Stimulated activated naive B cell treated with anti-CD40 and anti-IgM and Interleukin-4, amounts not matched to agents 10 μg/mL and 1 μg/mL and 100 μg/mL, for 72 hours (primary cell): ENCODE results near the gene TYMP.
"Not testable (repeated sequence)": the region's sequence is repeated elsewhere in the genome, so short reads cannot be mapped to it uniquely, and the experiment has no call there.

Experiments
- ATAC-seq, 2 donors: fragments of 150-1000 bp; cut with Tn5 transposase; replicated peaks; 2 replicates each; pipeline ENCODE4 v1.10.0; 2021; ENCODE audit warnings: moderate library complexity in 1 of 2
- DNase-seq: peaks from one replicate; pipeline ENCODE4 v3.0.0; 2021
- H3K27ac Mint-ChIP-seq: one replicate; pipeline ENCODE4 v1.8.0; 2022; ENCODE audit warnings: mild to moderate bottlenecking, mixed read lengths
- H3K27me3 Mint-ChIP-seq, 2 donors: one replicate each; pipeline ENCODE4 v1.8.0; 2022; ENCODE audit warnings: mixed read lengths in 2 of 2
- H3K36me3 Mint-ChIP-seq, 2 donors: one replicate each; pipeline ENCODE4 v1.8.0; 2022; ENCODE audit warnings: mixed read lengths in 2 of 2, mild to moderate bottlenecking in 1 of 2
- H3K4me1 Mint-ChIP-seq, 2 donors: one replicate each; pipeline ENCODE4 v1.8.0; 2022; ENCODE audit warnings: mixed read lengths in 2 of 2, mild to moderate bottlenecking in 1 of 2
- H3K4me3 Mint-ChIP-seq, 2 donors: one replicate each; pipeline ENCODE4 v1.8.0; 2022; ENCODE audit warnings: mild to moderate bottlenecking in 2 of 2, mixed read lengths in 2 of 2, moderate library complexity in 1 of 2
- H3K9me3 Mint-ChIP-seq, 2 donors: one replicate each; pipeline ENCODE4 v1.8.0; 2022; ENCODE audit warnings: mixed read lengths in 2 of 2, mild to moderate bottlenecking in 1 of 2

Gene TYMP

DNA sequence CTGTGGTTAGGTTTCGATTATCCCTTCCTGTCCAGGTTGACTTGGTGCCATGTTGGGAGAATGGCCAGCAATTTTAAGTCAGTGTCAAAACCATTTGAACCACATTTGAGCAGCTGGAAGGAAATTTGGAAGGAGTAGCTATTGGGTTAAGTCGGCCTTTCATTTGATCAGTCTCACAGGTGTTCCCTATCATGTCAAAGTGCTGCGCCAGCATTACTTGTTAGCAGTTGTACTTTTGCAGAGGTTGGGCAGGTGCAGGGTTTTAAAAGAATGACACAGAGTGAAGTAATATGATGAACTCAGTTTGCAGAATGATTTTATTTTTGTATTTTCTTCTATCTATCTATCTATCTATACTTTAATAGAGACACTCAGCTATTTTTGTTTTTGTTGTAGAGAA, 6.4 kb upstream of the TYMP start:
- Mint-ChIP-seq H3K36me3 (peaks cover 2 to 6% of the 10 kb centered on the region in 2 donors), H3K9me3 (no peaks in the 10 kb centered on the region), H3K4me3 (no peak overlapping the region), H3K27me3 (no peaks in the 10 kb centered on the region), H3K27ac (no peak overlapping the region), H3K4me1 (peaks cover 42 to 68% of the 10 kb centered on the region in 2 donors)
- DNase-seq: no peak
- no peak for ATAC-seq

- no peaks in the 10 kb centered on the region for H3K27me3 Mint-ChIP-seq
- peak overlapping the region in 1 of 2 donors; percentile 41 for H3K4me3 Mint-ChIP-seq
- no peak for DNase-seq
- no peak for ATAC-seq
- H3K36me3 Mint-ChIP-seq: peaks cover 6 to 9% of the 10 kb centered on the region in 2 donors
- H3K9me3 Mint-ChIP-seq: no peaks in the 10 kb centered on the region
- H3K27ac Mint-ChIP-seq: peak overlapping the region; percentile 56
- H3K4me1 Mint-ChIP-seq: peaks cover 36 to 61% of the 10 kb centered on the region in 2 donors
Measured at GRCh38 chr22:50535113-50535512, 5.3 kb upstream of the TYMP start.

DNA sequence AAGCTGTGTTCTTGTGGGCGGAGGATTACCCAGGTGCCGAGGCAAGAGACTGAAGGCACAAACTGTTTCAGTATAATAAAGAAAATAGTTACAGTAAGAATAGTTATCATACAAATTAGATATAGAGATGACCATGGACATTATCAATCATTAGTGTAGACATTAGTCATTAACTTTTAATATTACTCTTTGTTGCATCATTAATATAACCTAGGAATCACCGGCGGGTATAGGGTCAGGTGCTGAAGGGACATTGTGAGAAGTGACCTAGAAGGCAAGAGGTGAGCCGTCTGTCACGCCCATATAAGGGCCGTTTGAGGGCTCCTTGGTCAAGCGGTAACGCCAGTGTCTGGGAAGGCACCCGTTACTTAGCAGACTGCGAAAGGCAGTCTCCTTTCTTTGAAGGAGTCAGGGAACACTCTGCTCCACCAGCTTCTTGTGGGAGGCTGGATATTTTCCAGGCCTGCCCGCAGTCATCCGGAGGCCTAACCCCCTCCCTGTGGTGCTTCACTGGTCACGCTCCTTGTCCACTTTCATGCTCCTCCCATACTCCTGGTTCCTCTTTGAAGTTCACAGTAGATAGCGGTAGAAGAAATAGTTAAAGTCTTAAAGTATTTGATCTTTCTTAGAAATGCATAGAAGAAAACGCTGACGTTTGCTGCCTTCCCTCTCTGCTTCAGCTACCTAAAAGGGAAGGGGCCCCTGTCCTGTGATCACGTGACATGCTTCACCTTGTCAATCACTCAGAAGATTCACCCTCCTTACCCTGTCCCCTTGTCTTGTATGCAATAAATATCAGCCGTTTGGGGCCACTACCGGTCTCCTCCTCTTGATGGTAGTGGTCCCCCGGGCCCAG, 4.3 kb upstream of the TYMP start:
- Mint-ChIP-seq H3K4me1 (peaks cover 30 to 53% of the 10 kb centered on the region in 2 donors), H3K4me3 (peak overlapping the region; percentile 39 to 46), H3K27ac (peak overlapping the region; percentile 90)
- not testable (repeated sequence) for ATAC-seq, H3K27me3 Mint-ChIP-seq, H3K9me3 Mint-ChIP-seq, DNase-seq, H3K36me3 Mint-ChIP-seq

- Mint-ChIP-seq H3K4me3 (peak overlapping the region; percentile 93 to 99), H3K4me1 (peaks cover 36 to 53% of the 10 kb centered on the region in 2 donors), H3K27me3 (no peaks in the 10 kb centered on the region), H3K9me3 (no peaks in the 10 kb centered on the region), H3K36me3 (peaks cover 16 to 18% of the 10 kb centered on the region in 2 donors), H3K27ac (peak overlapping the region; percentile 92)
- no peak for DNase-seq
- no peak for ATAC-seq
Measured at GRCh38 chr22:50532824-50533796, 3.3 kb upstream of the TYMP start.

DNA sequence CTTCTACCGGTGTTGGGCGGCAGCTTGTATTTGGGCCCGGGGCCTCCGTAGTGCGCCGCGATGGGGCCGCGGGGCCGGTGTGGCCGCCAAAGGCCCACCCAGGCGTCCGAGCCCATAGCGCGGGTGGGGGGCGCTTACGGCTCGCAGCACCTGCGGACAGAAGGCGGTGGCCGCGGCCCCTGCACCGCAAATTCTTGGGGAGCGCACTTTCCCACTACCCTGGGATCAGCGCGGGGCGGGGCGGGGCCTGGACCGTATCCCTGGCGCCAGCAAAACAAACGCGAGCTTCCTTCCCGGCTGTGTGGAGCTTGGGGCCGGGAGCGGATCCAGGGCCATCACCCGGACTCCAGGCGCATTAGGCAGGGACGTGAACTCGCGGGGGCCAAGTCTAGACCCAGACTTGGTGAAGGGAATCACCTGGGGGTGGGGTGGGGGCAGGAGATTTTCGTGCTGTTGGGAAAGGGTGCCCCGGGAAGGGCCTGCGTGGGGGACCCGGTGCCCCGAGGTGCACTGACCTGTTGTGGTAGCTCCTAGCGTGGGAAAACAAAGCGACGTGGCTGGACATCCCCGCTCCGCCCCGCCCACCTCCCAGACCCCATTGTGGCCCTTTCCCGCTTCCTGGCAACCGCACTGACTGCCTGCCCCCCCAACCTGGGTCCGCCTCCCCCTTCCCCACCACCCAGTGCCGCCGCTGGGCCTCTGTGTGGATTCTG, 2.3 kb upstream of the TYMP start:
- Mint-ChIP-seq H3K36me3 (peaks cover 24% of the 10 kb centered on the region in 2 donors), H3K27me3 (no peaks in the 10 kb centered on the region), H3K4me3 (peak overlapping the region; percentile 93 to 99), H3K4me1 (peaks cover 40 to 57% of the 10 kb centered on the region in 2 donors), H3K9me3 (no peaks in the 10 kb centered on the region), H3K27ac (peak overlapping the region; percentile 100)
- DNase-seq (no peak), ATAC-seq (no peak)

DNA sequence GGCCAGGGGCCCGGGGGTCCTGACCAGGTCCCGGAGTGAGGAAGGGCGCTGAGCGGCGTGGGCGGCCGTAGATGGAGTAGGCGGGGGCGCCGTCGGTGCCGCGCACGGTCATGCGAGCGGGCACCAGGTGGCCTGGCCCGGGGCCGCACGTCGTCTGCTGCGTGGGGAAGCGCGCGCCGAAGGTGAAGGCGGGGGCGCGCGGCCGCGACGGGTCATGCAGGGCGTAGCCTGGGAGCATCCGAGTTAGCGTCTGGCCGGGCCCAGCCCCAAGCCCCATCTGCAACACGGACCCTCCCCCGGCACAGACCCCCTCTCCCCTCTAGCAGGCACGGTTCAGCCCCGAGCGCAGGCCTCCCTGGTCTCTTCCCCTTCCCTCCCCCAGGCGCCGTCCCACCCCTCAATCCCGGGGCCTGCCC, 1.7 kb upstream of the TYMP start:
- no peaks in the 10 kb centered on the region for H3K27me3 Mint-ChIP-seq
- peaks cover 29% of the 10 kb centered on the region in 2 donors for H3K36me3 Mint-ChIP-seq
- H3K27ac Mint-ChIP-seq: peak overlapping the region; percentile 100
- H3K9me3 Mint-ChIP-seq: no peaks in the 10 kb centered on the region
- H3K4me1 Mint-ChIP-seq: peaks cover 45 to 59% of the 10 kb centered on the region in 2 donors
- H3K4me3 Mint-ChIP-seq: peak overlapping the region; percentile 93 to 99
- DNase-seq (peak; percentile 79), ATAC-seq (peak; percentile 55 to 56)

DNA sequence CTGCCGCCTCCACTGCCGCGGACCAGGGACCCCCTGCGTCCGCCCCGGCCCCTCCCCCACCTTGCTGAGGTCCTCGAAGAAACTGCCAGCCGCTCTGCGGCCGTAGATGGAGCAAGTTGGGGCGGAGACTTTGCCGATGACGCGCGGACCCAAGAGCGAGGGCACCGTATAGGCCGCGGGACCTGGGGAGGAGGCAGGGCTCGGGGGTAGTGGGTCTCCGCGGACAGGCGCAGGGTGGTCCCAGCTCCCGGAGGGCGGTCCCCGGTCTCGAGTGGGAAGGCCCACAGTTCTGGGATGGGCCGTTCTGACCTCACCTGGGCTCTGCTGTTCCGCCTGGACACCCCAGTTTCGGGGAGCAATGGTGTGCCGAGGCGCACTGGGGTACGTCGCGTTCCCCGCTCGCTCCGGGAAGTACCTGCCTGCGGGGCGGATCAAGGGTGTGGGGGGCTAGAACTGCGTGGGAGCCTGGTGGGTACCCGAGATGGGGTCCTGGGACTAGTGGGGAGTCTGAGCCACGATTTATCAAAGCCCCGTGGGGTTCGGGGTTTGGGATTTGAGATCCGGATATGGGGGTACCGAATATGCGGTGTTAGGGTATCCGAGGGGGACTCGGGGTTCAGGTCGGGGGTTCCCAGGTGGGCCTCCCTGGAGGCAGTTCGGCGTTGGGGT, 1.2 kb upstream of the TYMP start:
- no peaks in the 10 kb centered on the region for H3K9me3 Mint-ChIP-seq

GRCh38 chr22:50530580-50530876, 716 bp upstream of the TYMP start:
- H3K27ac Mint-ChIP-seq: peak overlapping the region; percentile 100
- ATAC-seq (peak; percentile 2 to 7), DNase-seq (no peak)
- peak overlapping the region; percentile 93 to 99 for H3K4me3 Mint-ChIP-seq
- H3K36me3 Mint-ChIP-seq: peaks cover 29% of the 10 kb centered on the region in 2 donors
- no peaks in the 10 kb centered on the region for H3K27me3 Mint-ChIP-seq
- H3K4me1 Mint-ChIP-seq: peaks cover 45 to 62% of the 10 kb centered on the region in 2 donors
- no peaks in the 10 kb centered on the region for H3K9me3 Mint-ChIP-seq

More for the DNA sequence above, 1.2 kb upstream of the TYMP start:
- ATAC-seq (peak; percentile 55), DNase-seq (peak; percentile 85)
- H3K27ac Mint-ChIP-seq: peak overlapping the region; percentile 100
- H3K36me3 Mint-ChIP-seq: peaks cover 29% of the 10 kb centered on the region in 2 donors
- H3K27me3 Mint-ChIP-seq: no peaks in the 10 kb centered on the region
- H3K4me3 Mint-ChIP-seq: peak overlapping the region; percentile 93 to 99
- H3K4me1 Mint-ChIP-seq: peaks cover 45 to 60% of the 10 kb centered on the region in 2 donors

DNA sequence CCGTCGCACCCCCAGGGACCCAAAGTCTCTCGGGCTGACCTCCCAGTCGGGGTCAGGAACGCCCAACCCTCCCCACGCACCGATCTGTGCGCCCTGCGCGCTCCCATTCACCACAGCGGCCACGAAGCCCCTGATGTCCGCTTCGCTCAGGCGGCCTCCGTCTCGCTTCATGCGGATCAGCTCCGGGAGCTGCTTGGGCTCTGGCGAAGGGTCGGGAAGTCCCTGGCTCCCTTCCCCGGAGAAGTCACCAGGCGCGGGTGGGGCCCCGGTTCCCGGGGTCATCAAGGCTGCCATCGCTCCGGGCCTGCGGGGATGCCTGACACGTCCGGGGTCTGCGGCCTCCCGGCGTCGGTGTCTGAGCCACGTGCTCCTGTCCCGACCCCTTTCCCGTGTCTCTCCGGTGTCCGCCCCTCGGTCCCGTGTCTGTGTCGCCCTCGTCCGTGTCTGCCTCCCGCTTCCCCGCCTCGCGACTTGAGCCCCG, 356 bp downstream of the TYMP start:
- Mint-ChIP-seq H3K4me3 (peak overlapping the region; percentile 87 to 93), H3K4me1 (peaks cover 48 to 68% of the 10 kb centered on the region in 2 donors), H3K27me3 (no peaks in the 10 kb centered on the region), H3K9me3 (no peaks in the 10 kb centered on the region), H3K27ac (peak overlapping the region; percentile 94), H3K36me3 (peaks cover 35 to 39% of the 10 kb centered on the region in 2 donors)
- ATAC-seq (no peak), DNase-seq (no peak)

DNA sequence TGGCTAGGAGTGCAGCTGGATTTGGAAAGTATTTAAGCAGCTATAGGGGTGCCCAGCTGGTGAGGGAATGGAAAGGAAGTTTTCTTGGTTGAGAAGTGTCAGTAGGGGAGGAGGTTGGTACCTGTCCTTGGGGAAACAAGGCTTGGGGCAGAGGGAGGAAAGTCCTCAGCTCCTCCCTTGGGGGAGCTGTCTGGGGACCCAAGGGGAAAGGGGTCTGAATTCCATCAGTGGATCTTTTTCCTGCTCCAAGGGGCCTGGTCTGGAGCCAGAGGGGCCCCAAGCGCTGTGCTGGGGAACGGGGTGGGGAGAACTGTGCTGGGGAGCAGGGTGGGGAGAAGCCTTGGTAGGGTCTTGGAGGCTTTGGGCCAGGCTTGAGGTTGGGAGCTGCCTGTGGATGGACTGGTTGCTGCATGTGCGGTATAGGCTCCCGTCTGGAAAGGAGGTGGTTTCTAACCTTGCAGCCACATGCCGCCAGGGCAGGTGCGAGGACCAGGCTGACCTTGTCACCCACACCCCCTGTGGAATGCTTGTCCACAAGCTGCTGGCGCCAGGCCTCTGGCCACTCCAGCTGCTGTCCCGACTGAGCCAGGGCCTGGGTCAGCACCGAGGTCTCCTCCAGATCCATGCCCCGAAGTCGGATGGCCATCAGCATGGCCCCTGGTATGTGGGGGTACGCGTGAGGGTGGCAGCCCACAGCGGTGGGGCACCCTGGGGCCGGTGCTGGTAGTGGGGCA, 963 bp downstream of the TYMP start:
- Mint-ChIP-seq H3K27me3 (no peaks in the 10 kb centered on the region), H3K27ac (peak overlapping the region; percentile 94), H3K36me3 (peaks cover 39 to 43% of the 10 kb centered on the region in 2 donors), H3K4me3 (peak overlapping the region; percentile 87 to 93), H3K9me3 (no peaks in the 10 kb centered on the region), H3K4me1 (peaks cover 49 to 68% of the 10 kb centered on the region in 2 donors)
- DNase-seq (no peak), ATAC-seq (no peak)

GRCh38 chr22:50527921-50528681, 1.7 kb downstream of the TYMP start:
- H3K36me3 Mint-ChIP-seq: peaks cover 42 to 44% of the 10 kb centered on the region in 2 donors
- peaks cover 44 to 72% of the 10 kb centered on the region in 2 donors for H3K4me1 Mint-ChIP-seq
- peak overlapping the region; percentile 94 for H3K27ac Mint-ChIP-seq
- H3K27me3 Mint-ChIP-seq: no peaks in the 10 kb centered on the region
- ATAC-seq: no peak
- no peak for DNase-seq
- H3K9me3 Mint-ChIP-seq: no peaks in the 10 kb centered on the region
- peak overlapping the region; percentile 87 to 93 for H3K4me3 Mint-ChIP-seq
